ENCODE data around the gene IDH2. TPM values are rescaled to one million over a fixed set of nuclear protein-coding genes. Genes with fewer than 3 reads are reported as not detected.
A peak's percentile ranks its signal among the peaks of the same experiment; 100 is the strongest.

IDH2 gene
- total RNA-seq, 6 experiments from 2014 or later: 26.3 to 32.4 (median 28.9) TPM

- Mint-ChIP-seq H3K36me3 (ENCODE audit: low read depth) (peaks cover 8% of the 10 kb centered on the region), H3K9me3 (no peaks in the 10 kb centered on the region), H3K4me3 (no peak overlapping the region), H3K27me3 (ENCODE audit: insufficient read depth) (no peaks in the 10 kb centered on the region; the same call in 1 of the 2 replicates), H3K4me1 (ENCODE audit: low read depth) (peaks cover 67% of the 10 kb centered on the region), H3K27ac (peak overlapping the region; percentile 75; the same call in 1 of the 2 replicates)
- DNase-seq: no peak
- TF ChIP-seq, protein P1, sequence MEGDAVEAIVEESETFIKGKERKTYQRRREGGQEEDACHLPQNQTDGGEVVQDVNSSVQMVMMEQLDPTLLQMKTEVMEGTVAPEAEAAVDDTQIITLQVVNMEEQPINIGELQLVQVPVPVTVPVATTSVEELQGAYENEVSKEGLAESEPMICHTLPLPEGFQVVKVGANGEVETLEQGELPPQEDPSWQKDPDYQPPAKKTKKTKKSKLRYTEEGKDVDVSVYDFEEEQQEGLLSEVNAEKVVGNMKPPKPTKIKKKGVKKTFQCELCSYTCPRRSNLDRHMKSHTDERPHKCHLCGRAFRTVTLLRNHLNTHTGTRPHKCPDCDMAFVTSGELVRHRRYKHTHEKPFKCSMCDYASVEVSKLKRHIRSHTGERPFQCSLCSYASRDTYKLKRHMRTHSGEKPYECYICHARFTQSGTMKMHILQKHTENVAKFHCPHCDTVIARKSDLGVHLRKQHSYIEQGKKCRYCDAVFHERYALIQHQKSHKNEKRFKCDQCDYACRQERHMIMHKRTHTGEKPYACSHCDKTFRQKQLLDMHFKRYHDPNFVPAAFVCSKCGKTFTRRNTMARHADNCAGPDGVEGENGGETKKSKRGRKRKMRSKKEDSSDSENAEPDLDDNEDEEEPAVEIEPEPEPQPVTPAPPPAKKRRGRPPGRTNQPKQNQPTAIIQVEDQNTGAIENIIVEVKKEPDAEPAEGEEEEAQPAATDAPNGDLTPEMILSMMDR (IDR thresholded peaks at IDR 0.05): no peak
Measured at GRCh38 chr15:90033448-90033847, 68.8 kb downstream of the IDH2 start.

Other genes starting within 250 kb of the IDH2 start
- gene AP3S2, start 208.5 kb downstream of the IDH2 start, total RNA-seq (2021; fragmentation: NEBNext Ultra II Directional; extraction: Animal tissue kit (Norgen Biotek cat#: 25700)): 10 to 100 TPM; 30.9 to 37.9 (median 33.4) TPM
- gene ARPIN, start 189.5 kb downstream of the IDH2 start, total RNA-seq (2021; fragmentation: NEBNext Ultra II Directional; extraction: Animal tissue kit (Norgen Biotek cat#: 25700)): 10 to 100 TPM in 4 of 6 experiments, 1 to 10 TPM in 2; 5.8 to 11.8 (median 10.9) TPM
- gene ZNF710, start 101.1 kb downstream of the IDH2 start, total RNA-seq (2021; fragmentation: NEBNext Ultra II Directional; extraction: Animal tissue kit (Norgen Biotek cat#: 25700)): 10 to 100 TPM; 17.6 to 23.3 (median 20.3) TPM
- gene SEMA4B, start 98.9 kb upstream of the IDH2 start, total RNA-seq (2021; fragmentation: NEBNext Ultra II Directional; extraction: Animal tissue kit (Norgen Biotek cat#: 25700)): 1 to 10 TPM; 5.6 to 7.7 (median 7.2) TPM
- 10 to 100 TPM; 73.5 to 82.2 (median 76.9) TPM for gene CIB1, start 131.5 kb upstream of the IDH2 start, total RNA-seq (2021; fragmentation: NEBNext Ultra II Directional; extraction: Animal tissue kit (Norgen Biotek cat#: 25700))
- 1 to 10 TPM; 4.5 to 6.3 (median 5.2) TPM for gene GDPGP1, start 131.7 kb upstream of the IDH2 start, total RNA-seq (2021; fragmentation: NEBNext Ultra II Directional; extraction: Animal tissue kit (Norgen Biotek cat#: 25700))
- under 1 TPM in 2 of 6 experiments, not detected in 4; 0.07 to 0.14 TPM for gene TTLL13, start 147.1 kb upstream of the IDH2 start, total RNA-seq (2021; fragmentation: NEBNext Ultra II Directional; extraction: Animal tissue kit (Norgen Biotek cat#: 25700))
- 100 to 1,000 TPM in 1 of 6 experiments, 10 to 100 TPM in 5; 81.3 to 105 (median 83.2) TPM for gene NGRN, start 163.2 kb upstream of the IDH2 start, total RNA-seq (2021; fragmentation: NEBNext Ultra II Directional; extraction: Animal tissue kit (Norgen Biotek cat#: 25700))
- 1 to 10 TPM; 1.3 to 2.3 (median 2.1) TPM for gene ZNF774, start 249.8 kb upstream of the IDH2 start, total RNA-seq (2021; fragmentation: NEBNext Ultra II Directional; extraction: Animal tissue kit (Norgen Biotek cat#: 25700))